Measurements from ENCODE around the gene PGAP2.
A peak's percentile ranks its signal among the peaks of the same experiment; 100 is the strongest.

The PGAP2 gene

GRCh38 chr11:3823303-3823702 is 14.9 kb downstream of the PGAP2 start:
- Histone ChIP-seq H3K4me3 (ENCODE audit: insufficient read depth, low read length, poor library complexity, severe bottlenecking) (no peak overlapping the region), H3K9ac (ENCODE audit: low read length) (no peak overlapping the region), H3K79me2 (ENCODE audit: insufficient read depth, low read length) (no peaks in the 10 kb centered on the region), H3K36me3 (ENCODE audit: low read length) (no peaks in the 10 kb centered on the region), H2AFZ (ENCODE audit: low read depth, low read length, severe bottlenecking) (no peak overlapping the region), H3K9me2 (replicated peaks; ENCODE audit: insufficient read depth, low read length) (no peaks in the 10 kb centered on the region), H3F3A (ENCODE audit: insufficient read depth) (peaks cover 8% of the 10 kb centered on the region; the same call in 1 of the 2 replicates), H3K4me2 (ENCODE audit: low read depth, low read length, poor library complexity, severe bottlenecking) (no peak overlapping the region), H4K20me1 (ENCODE audit: low read depth, low read length) (no peaks in the 10 kb centered on the region), H3K9me3 (ENCODE audit: insufficient read depth, low read length) (no peaks in the 10 kb centered on the region), H3K27me3 (ENCODE audit: low read length) (no peaks in the 10 kb centered on the region), H3K27ac (ENCODE audit: low read depth, low read length) (no peak overlapping the region)
- TF ChIP-seq CTCF (IDR thresholded peaks at IDR 0.05; ENCODE audit: insufficient read depth, low read length, poor library complexity, severe bottlenecking), result no peak
- TF ChIP-seq EZH2phosphoT487 (conservative IDR thresholded peaks at IDR 0.05; ENCODE audit: low read length), result no peak

GRCh38 chr11:3823762-3824506 is 15.6 kb downstream of the PGAP2 start:
- no peaks in the 10 kb centered on the region for H3K79me2 ChIP-seq (ENCODE audit: insufficient read depth, low read length)
- no peak overlapping the region for H2AFZ ChIP-seq (ENCODE audit: low read depth, low read length, severe bottlenecking)
- no peak overlapping the region for H3K4me2 ChIP-seq (ENCODE audit: low read depth, low read length, poor library complexity, severe bottlenecking)
- no peak overlapping the region for H3K4me3 ChIP-seq (ENCODE audit: insufficient read depth, low read length, poor library complexity, severe bottlenecking)
- H3K9me2 ChIP-seq (replicated peaks; ENCODE audit: insufficient read depth, low read length), result no peaks in the 10 kb centered on the region
- H3K9ac ChIP-seq (ENCODE audit: low read length), result no peak overlapping the region
- H3K27me3 ChIP-seq (ENCODE audit: low read length), result no peaks in the 10 kb centered on the region
- no peak overlapping the region for H3K27ac ChIP-seq (ENCODE audit: low read depth, low read length)
- no peaks in the 10 kb centered on the region for H4K20me1 ChIP-seq (ENCODE audit: low read depth, low read length)
- H3K36me3 ChIP-seq (ENCODE audit: low read length), result no peaks in the 10 kb centered on the region
- TF ChIP-seq EZH2phosphoT487 (conservative IDR thresholded peaks at IDR 0.05; ENCODE audit: low read length), result no peak
- TF ChIP-seq CTCF (IDR thresholded peaks at IDR 0.05; ENCODE audit: insufficient read depth, low read length, poor library complexity, severe bottlenecking), result no peak
- peaks cover 8% of the 10 kb centered on the region; the same call in 1 of the 2 replicates for H3F3A ChIP-seq (ENCODE audit: insufficient read depth)
- H3K9me3 ChIP-seq (ENCODE audit: insufficient read depth, low read length), result no peaks in the 10 kb centered on the region

GRCh38 chr11:3824714-3825472 is 16.5 kb downstream of the PGAP2 start:
- TF ChIP-seq CTCF (IDR thresholded peaks at IDR 0.05; ENCODE audit: insufficient read depth, low read length, poor library complexity, severe bottlenecking) (peak; percentile 93), EZH2phosphoT487 (conservative IDR thresholded peaks at IDR 0.05; ENCODE audit: low read length) (no peak)
- H3K4me3 ChIP-seq (ENCODE audit: insufficient read depth, low read length, poor library complexity, severe bottlenecking), result no peak overlapping the region
- no peaks in the 10 kb centered on the region for H3K9me2 ChIP-seq (replicated peaks; ENCODE audit: insufficient read depth, low read length)
- H3K9me3 ChIP-seq (ENCODE audit: insufficient read depth, low read length), result no peaks in the 10 kb centered on the region
- no peak overlapping the region for H3K27ac ChIP-seq (ENCODE audit: low read depth, low read length)
- peaks cover 8% of the 10 kb centered on the region; the same call in 1 of the 2 replicates for H3F3A ChIP-seq (ENCODE audit: insufficient read depth)
- H3K27me3 ChIP-seq (ENCODE audit: low read length), result no peaks in the 10 kb centered on the region
- H3K9ac ChIP-seq (ENCODE audit: low read length), result no peak overlapping the region
- H3K79me2 ChIP-seq (ENCODE audit: insufficient read depth, low read length), result 0 out of 2 replicates have a peak, but pooled peaks cover 4% of the 10 kb centered on the region
- no peaks in the 10 kb centered on the region for H4K20me1 ChIP-seq (ENCODE audit: low read depth, low read length)
- no peak overlapping the region for H3K4me2 ChIP-seq (ENCODE audit: low read depth, low read length, poor library complexity, severe bottlenecking)
- no peaks in the 10 kb centered on the region for H3K36me3 ChIP-seq (ENCODE audit: low read length)
- no peak overlapping the region for H2AFZ ChIP-seq (ENCODE audit: low read depth, low read length, severe bottlenecking)
